DND-41 (cell line): ENCODE results near the gene NECTIN2.

ENCODE experiments used
- ATAC-seq: fragments of 200-7000 bp; cut with Tn5 transposase; 3 replicates; pipeline ENCODE4 v1.9.1; 2021; ENCODE audit warnings: low read depth; ENCODE audit not compliant: insufficient read depth
- DNase-seq: peaks from one replicate; pipeline ENCODE4 v3.0.0-alpha.2; 2020
- H2AFZ ChIP-seq: 2 replicates; pipeline ENCODE4 v1.6.0; 2012; ENCODE audit warnings: low read depth, low read length
- H3K27ac ChIP-seq: 2 replicates; pipeline ENCODE4 v1.5.1; 2012; ENCODE audit warnings: low read length, inconsistent platforms
- H3K27me3 ChIP-seq: fragments of 200-600 bp; sonication (generic); 2 replicates; pipeline ENCODE4 v1.6.0; 2012; ENCODE audit warnings: low read length, mild to moderate bottlenecking, inconsistent platforms; ENCODE audit not compliant: insufficient read depth, poor library complexity
- H3K36me3 ChIP-seq: 2 replicates; pipeline ENCODE4 v1.5.1; 2012; ENCODE audit warnings: low read length, inconsistent platforms; ENCODE audit not compliant: insufficient read depth
- H3K4me1 ChIP-seq: 2 replicates; pipeline ENCODE4 v1.5.1; 2012; ENCODE audit warnings: mild to moderate bottlenecking, low read length; ENCODE audit not compliant: insufficient read depth
- H3K4me2 ChIP-seq: 2 replicates; pipeline ENCODE4 v1.6.0; 2012; ENCODE audit warnings: mild to moderate bottlenecking, moderate library complexity, low read length, inconsistent platforms; ENCODE audit not compliant: insufficient read depth
- H3K4me3 ChIP-seq, 2 experiments: fragments of 200-600 bp in 1 of 2; shearing (Covaris generic) in 1 of 2; 2 replicates each; pipeline ENCODE4 v1.5.1; 2012 to 2016; ENCODE audit warnings: inconsistent platforms in 2 of 2, low read length in 2 of 2, mild to moderate bottlenecking in 2 of 2, low read depth in 1 of 2, moderate library complexity in 1 of 2
- H3K79me2 ChIP-seq: 2 replicates; pipeline ENCODE4 v1.6.0; 2012; ENCODE audit warnings: low read length, inconsistent platforms; ENCODE audit not compliant: insufficient read depth
- H3K9ac ChIP-seq: 2 replicates; pipeline ENCODE4 v1.6.0; 2012; ENCODE audit warnings: low read depth, mild to moderate bottlenecking, inconsistent platforms, low read length, moderate library complexity
- H3K9me3 ChIP-seq: 2 replicates; pipeline ENCODE4 v1.5.1; 2012; ENCODE audit warnings: low read length, moderate library complexity, mild to moderate bottlenecking, inconsistent platforms; ENCODE audit not compliant: insufficient read depth, severe bottlenecking
- H4K20me1 ChIP-seq: 2 replicates; pipeline ENCODE4 v1.6.0; 2012; ENCODE audit warnings: low read length; ENCODE audit not compliant: insufficient read depth
- EZH2 ChIP-seq: IDR thresholded peaks from 3 replicates; pipeline ENCODE4 v1.6.1; 2012; ENCODE audit warnings: borderline replicate concordance, low read depth, mild to moderate bottlenecking, moderate library complexity, low read length, inconsistent platforms; ENCODE audit not compliant: severe bottlenecking
- TF ChIP-seq, protein P1 (sequence below): IDR thresholded peaks from 2 replicates; pipeline ENCODE4 v1.5.1; 2012; ENCODE audit warnings: borderline replicate concordance, low read length, moderate library complexity, mild to moderate bottlenecking; ENCODE audit not compliant: poor library complexity, severe bottlenecking; ENCODE audit errors: extremely low read depth

NECTIN2 gene

DNA sequence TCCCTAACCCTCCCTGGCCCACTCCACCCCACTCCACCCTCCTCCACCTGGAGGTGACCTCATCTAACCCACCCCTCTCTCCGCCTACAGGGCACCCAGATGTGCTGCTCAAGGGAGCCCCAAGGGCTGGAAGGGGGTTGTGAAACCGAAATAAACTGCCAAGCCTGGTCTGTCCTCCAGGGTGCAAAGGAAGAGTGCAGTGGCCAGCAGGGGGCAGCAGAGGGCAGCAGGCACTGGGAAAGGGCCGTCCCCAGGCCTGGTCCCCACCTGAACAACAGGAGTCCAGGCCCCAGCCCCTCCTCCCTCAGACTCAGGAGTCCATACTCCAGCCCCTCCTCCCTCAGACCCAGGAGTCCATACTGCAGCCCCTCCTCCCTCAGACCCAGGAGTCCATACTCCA is 45.6 kb upstream of the NECTIN2 start:
- Histone ChIP-seq H4K20me1 (no peaks in the 10 kb centered on the region), H3K9me3 (no peaks in the 10 kb centered on the region), H3K27me3 (no peaks in the 10 kb centered on the region), H3K79me2 (no peaks in the 10 kb centered on the region), H3K4me3 (no peak overlapping the region), H2AFZ (no peak overlapping the region), H3K4me2 (no peak overlapping the region), H3K4me1 (no peaks in the 10 kb centered on the region), H3K36me3 (no peaks in the 10 kb centered on the region), H3K9ac (no peak overlapping the region), H3K27ac (no peak overlapping the region)
- ATAC-seq (peak; percentile 97), DNase-seq (peak; percentile 81)
- TF ChIP-seq, protein P1, sequence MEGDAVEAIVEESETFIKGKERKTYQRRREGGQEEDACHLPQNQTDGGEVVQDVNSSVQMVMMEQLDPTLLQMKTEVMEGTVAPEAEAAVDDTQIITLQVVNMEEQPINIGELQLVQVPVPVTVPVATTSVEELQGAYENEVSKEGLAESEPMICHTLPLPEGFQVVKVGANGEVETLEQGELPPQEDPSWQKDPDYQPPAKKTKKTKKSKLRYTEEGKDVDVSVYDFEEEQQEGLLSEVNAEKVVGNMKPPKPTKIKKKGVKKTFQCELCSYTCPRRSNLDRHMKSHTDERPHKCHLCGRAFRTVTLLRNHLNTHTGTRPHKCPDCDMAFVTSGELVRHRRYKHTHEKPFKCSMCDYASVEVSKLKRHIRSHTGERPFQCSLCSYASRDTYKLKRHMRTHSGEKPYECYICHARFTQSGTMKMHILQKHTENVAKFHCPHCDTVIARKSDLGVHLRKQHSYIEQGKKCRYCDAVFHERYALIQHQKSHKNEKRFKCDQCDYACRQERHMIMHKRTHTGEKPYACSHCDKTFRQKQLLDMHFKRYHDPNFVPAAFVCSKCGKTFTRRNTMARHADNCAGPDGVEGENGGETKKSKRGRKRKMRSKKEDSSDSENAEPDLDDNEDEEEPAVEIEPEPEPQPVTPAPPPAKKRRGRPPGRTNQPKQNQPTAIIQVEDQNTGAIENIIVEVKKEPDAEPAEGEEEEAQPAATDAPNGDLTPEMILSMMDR: peak; percentile 93
- no peak for TF ChIP-seq EZH2

DNA sequence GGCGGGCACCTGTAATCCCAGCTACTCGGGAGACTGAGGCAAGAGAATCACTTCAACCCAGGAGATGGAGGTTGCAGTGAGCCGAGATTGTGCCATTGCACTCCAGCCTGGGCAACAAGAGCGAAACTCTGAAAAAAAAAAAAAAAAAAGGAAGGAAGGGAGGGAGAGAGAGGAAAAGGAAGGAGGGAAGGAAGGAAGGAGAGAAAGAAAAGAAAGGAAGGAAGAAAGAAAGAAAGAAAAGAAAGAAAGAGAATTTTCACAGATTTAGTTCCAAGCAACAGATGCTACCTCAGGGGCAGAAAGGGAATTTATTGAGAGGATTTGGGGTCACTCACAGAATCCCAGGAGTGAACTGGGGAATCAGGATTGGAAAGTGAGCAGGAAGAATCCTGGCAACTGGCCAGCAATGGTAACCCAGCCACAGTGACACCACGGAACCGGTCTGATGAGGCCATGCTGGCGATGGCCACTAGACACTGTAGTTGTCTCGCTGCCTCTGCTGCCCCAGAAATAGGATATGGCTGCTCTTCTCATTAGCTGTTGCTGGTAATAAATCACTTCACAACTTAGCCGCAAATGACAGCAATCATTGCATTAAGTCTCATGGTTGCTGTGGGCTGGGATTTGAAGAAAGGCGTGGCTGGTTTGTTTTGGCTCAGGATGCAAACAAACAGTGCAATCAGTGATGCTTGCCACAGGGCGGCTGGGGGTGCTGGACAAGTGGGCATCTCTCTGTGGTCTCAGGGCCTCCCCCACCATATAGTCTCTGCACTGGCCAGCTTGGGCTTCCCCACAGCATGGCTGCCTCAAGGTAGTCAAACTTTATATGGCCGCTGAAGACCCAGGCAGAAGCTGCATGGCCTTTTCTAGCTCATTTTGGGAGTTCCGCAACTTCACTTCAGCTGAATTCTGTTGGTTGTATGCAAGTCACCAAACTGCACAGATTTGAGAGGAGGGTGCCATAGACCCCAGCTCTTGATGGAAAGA is 42.4 kb upstream of the NECTIN2 start:
- Histone ChIP-seq H3K9me3 (no peaks in the 10 kb centered on the region), H3K27me3 (no peaks in the 10 kb centered on the region), H3K36me3 (no peaks in the 10 kb centered on the region), H3K4me3 (no peak overlapping the region), H3K9ac (no peak overlapping the region), H3K79me2 (no peaks in the 10 kb centered on the region), H4K20me1 (0 out of 2 replicates have a peak, but pooled peaks cover 3% of the 10 kb centered on the region), H3K4me1 (no peaks in the 10 kb centered on the region), H2AFZ (no peak overlapping the region), H3K4me2 (no peak overlapping the region), H3K27ac (no peak overlapping the region)
- ATAC-seq (no peak), DNase-seq (no peak)
- TF ChIP-seq, protein P1: no peak
- no peak for TF ChIP-seq EZH2

DNA sequence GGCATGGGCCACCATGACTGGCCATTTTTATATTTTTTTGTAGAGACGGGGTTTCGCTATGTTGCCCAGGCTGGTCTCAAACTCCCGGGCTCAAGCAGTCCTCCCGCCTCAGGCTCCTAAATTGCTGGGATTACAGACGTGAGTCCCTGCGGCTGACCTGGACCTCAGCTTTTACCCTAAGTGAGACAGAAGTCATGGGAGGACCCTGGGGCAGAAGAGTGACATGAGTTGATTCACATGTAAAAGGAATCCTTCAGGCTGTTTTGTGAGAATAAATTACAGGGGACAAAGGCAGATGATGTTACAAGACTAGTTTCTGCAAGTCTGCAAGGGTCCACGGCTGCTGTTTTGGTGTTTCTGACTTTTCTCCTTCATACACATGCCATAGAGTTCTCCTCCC is 39.8 kb upstream of the NECTIN2 start:
- Histone ChIP-seq H3K4me1 (no peaks in the 10 kb centered on the region), H3K27me3 (no peaks in the 10 kb centered on the region), H3K79me2 (no peaks in the 10 kb centered on the region), H3K27ac (no peak overlapping the region), H3K9ac (no peak overlapping the region), H2AFZ (no peak overlapping the region), H3K9me3 (no peaks in the 10 kb centered on the region), H4K20me1 (0 out of 2 replicates have a peak, but pooled peaks cover 3% of the 10 kb centered on the region), H3K4me3 (no peak overlapping the region), H3K4me2 (no peak overlapping the region), H3K36me3 (no peaks in the 10 kb centered on the region)
- TF ChIP-seq, protein P1: no peak
- TF ChIP-seq EZH2: no peak
- no peak for DNase-seq
- ATAC-seq: no peak
